Urinary bladder (tissue), 4 donors: ENCODE data around the gene ABLIM2. TPM values are rescaled to one million over a fixed set of nuclear protein-coding genes. Genes with fewer than 3 reads are reported as not detected.

ENCODE experiments used
- DNase-seq: peaks from one replicate; pipeline ENCODE4 v3.0.0-alpha.2; 2015; ENCODE audit errors: extremely low spot score
- H3K27ac ChIP-seq: one replicate; pipeline ENCODE4 v1.5.1; 2013; ENCODE audit warnings: low read depth, mild to moderate bottlenecking, moderate library complexity
- H3K36me3 ChIP-seq: one replicate; pipeline ENCODE4 v1.6.1; 2013; ENCODE audit warnings: mild to moderate bottlenecking, moderate library complexity; ENCODE audit not compliant: insufficient read depth
- H3K4me1 ChIP-seq: one replicate; pipeline ENCODE4 v1.6.1; 2013; ENCODE audit warnings: mild to moderate bottlenecking, moderate library complexity; ENCODE audit not compliant: insufficient read depth
- H3K4me3 ChIP-seq: one replicate; pipeline ENCODE4 v1.5.1; 2013; ENCODE audit warnings: low read depth, low read length
- WGBS: extraction: QIAGEN DNeasy Blood & Tissue Kit; methylation state at CpG from one replicate; pipeline ENCODE4 v1.1.7; 2013; 5-methylcytosine and 5-hydroxymethylcytosine counted together
- polyA plus RNA-seq: library from polyadenylated mRNA; stranded (reverse); fragments of 200-250 nt; gene quantifications from one replicate; pipeline ENCODE4 v1.2.3, GENCODE V29; 2013
- total RNA-seq: library from RNA; depleted of rRNA; stranded (reverse); fragments of >200 nt; gene quantifications from one replicate; pipeline ENCODE4 v1.2.3, GENCODE V29; 2014
- donor health status: healthy with polysubstance abuse.
- donor health status: healthy.

ABLIM2 gene
- total and polyA plus RNA-seq, 2 donors, result 1.1 to 5.9 TPM

GRCh38 chr4:7962609-7963508 is 195.8 kb downstream of the ABLIM2 start:
- WGBS, result 92% methylated on average over 17 of the region's 17 CpGs
- H3K36me3 ChIP-seq, result no peaks in the 10 kb centered on the region
- H3K27ac ChIP-seq, result no peak overlapping the region
- no peak overlapping the region for H3K4me3 ChIP-seq
- no peak for DNase-seq
- H3K4me1 ChIP-seq, result peaks cover 2% of the 10 kb centered on the region

- DNase-seq, result peak; percentile 89
- no peaks in the 10 kb centered on the region for H3K36me3 ChIP-seq
- H3K4me1 ChIP-seq, result peaks cover 2% of the 10 kb centered on the region
- no peak overlapping the region for H3K4me3 ChIP-seq
- H3K27ac ChIP-seq, result no peak overlapping the region
- WGBS, result 31% methylated on average over 19 of the region's 19 CpGs
These were observed 197.6 kb downstream of the ABLIM2 start for GRCh38 chr4:7960790-7961655.

- Histone ChIP-seq H3K36me3 (no peaks in the 10 kb centered on the region), H3K27ac (peak overlapping the region; percentile 4), H3K4me1 (peaks cover 2% of the 10 kb centered on the region), H3K4me3 (no peak overlapping the region)
- no peak for DNase-seq
- WGBS, result 65% methylated on average over 11 of the region's 11 CpGs
These were observed 198.4 kb downstream of the ABLIM2 start for GRCh38 chr4:7960017-7960789.

GRCh38 chr4:7959078-7959477 is 199.5 kb downstream of the ABLIM2 start:
- no peak for DNase-seq
- Histone ChIP-seq H3K4me3 (no peak overlapping the region), H3K36me3 (no peaks in the 10 kb centered on the region), H3K4me1 (peaks cover 2% of the 10 kb centered on the region), H3K27ac (no peak overlapping the region)
- WGBS, result 77% methylated on average over 7 of the region's 7 CpGs

DNA sequence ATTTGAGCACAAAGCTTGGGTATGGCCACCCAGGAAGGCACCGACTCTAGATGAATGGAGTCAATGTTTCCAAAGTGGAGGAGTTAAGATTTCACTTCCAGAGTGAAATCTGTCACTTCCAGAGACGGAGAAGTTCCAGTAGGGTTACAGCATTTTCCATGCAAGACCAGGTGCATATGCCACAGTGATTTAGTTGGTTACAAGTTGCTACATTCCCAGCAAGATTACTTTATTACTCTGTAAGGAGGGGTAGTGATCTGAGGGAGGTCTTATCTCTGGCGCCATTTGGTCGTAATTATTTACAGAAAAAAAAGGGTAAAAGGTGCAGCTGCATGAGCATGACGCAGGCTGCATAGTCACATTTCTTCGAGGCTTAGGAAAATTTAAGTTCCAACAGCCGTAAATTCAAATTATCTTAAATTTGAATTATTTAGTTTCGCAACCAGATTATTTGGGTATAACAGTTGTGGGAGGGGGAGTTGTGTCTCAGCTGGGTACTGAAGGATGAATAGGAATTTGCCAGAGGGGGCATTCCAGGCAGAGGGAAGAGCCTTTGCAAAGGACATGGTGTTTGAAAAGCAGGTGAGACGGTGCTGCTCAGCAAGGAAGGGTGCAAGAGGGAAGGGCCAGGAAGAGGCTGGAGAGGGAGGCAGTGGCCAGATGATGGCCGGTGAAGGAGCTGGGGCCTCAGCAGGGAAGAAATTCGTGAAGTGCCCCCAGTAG is 201.5 kb downstream of the ABLIM2 start:
- no peak overlapping the region for H3K4me3 ChIP-seq
- peaks cover 2% of the 10 kb centered on the region for H3K4me1 ChIP-seq
- no peak for DNase-seq
- H3K27ac ChIP-seq, result no peak overlapping the region
- no peaks in the 10 kb centered on the region for H3K36me3 ChIP-seq
- WGBS, result 69% methylated on average over 11 of the region's 11 CpGs

DNA sequence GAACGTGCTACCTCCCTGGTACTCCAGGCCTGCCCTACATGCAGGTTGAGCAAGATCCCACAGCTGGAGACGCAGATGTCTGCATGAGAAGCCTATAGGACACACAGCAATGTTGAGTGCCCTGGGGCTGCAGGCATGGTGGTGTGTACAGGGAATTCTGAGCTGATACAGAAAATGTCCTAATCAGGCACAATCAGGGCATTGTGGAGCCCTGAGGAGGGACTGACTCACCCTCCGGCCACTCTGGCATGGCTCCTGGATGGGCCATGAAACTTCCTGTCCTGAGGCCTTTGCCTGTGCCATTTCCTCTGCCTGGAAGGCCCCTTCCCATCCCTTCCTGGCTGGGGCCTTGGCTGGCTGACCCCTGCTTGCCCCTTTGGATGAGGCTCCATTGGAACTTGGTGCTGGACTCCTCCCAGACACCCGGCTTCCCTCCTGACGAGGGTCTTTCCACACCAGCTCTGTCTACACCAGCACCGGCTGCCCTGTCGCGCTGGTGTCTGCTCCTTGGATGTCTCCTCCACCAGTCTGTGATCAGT is 202.3 kb downstream of the ABLIM2 start:
- H3K27ac ChIP-seq, result no peak overlapping the region
- no peaks in the 10 kb centered on the region for H3K36me3 ChIP-seq
- no peak for DNase-seq
- peaks cover 2% of the 10 kb centered on the region for H3K4me1 ChIP-seq
- 68% methylated on average over 8 of the region's 8 CpGs for WGBS
- H3K4me3 ChIP-seq, result no peak overlapping the region

- no peak overlapping the region for H3K4me3 ChIP-seq
- no peaks in the 10 kb centered on the region for H3K4me1 ChIP-seq
- H3K36me3 ChIP-seq, result no peaks in the 10 kb centered on the region
- DNase-seq, result no peak
- H3K27ac ChIP-seq, result no peak overlapping the region
- WGBS, result 67% methylated on average over 4 of the region's 4 CpGs
These were observed 203.2 kb downstream of the ABLIM2 start for GRCh38 chr4:7955393-7955792.

GRCh38 chr4:7952615-7953014 is 206.0 kb downstream of the ABLIM2 start:
- no peak overlapping the region for H3K4me3 ChIP-seq
- 91% methylated on average over 9 of the region's 9 CpGs for WGBS
- H3K27ac ChIP-seq, result no peak overlapping the region
- no peaks in the 10 kb centered on the region for H3K36me3 ChIP-seq
- DNase-seq, result no peak
- H3K4me1 ChIP-seq, result no peaks in the 10 kb centered on the region

DNA sequence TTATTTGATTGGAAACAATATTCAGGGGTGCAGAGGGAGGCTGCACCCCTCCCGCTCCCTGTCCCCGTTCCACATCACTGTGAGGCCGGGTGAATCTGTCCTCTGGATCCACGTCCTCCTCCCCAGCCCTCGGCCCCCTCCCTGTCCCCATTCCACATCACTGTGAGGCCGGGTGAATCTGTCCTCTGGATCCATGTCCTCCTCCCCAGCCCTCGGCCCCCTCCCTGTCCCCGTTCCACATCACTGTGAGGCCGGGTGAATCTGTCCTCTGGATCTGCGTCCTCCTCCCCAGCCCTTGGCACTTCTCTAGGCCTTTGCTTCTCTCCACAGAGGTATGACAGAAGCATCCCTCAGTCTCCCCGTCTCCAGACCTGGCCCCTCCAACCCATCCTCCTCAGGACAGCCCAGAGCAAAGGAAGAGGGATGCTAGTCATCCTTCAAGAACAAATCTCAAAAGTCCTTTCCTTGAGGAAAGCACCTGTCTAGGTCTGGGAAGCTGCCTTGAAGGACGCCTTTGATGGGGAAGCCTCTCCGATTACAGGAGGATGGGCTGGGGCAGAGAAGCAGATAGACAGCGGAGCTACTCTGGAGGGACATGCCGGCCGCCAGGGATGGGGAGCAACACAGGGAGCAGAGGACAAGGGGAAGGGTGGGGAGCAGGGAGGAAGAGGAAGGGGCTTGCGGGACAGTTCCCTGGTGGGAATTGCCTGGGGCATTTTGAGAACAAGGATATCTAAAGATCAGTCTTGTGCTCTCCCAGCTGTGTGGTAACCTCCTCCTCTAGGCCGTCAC is 208.1 kb downstream of the ABLIM2 start:
- Histone ChIP-seq H3K27ac (no peak overlapping the region), H3K4me1 (no peaks in the 10 kb centered on the region), H3K4me3 (no peak overlapping the region), H3K36me3 (no peaks in the 10 kb centered on the region)
- DNase-seq, result no peak
- WGBS, result 91% methylated on average over 18 of the region's 18 CpGs

DNA sequence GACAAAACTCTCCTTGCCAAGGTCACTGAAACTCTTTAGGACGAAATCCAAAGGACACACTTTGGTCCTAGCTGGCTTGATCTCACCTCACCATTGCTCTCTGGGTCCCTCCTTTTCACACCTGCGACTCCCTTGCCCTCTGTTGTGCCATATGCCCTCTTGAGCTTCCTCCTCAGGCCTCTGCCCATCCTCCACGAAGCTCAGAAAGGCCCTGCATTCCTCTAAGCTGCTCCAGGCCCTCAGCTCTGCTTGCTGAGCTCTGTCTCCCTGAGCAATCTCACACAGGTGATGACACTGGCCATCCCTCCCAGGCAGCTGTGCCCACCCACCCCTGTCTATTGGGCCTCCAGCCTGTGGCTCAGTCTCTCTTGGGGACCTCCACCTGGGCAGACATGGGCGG is 208.9 kb downstream of the ABLIM2 start:
- no peak overlapping the region for H3K27ac ChIP-seq
- no peaks in the 10 kb centered on the region for H3K36me3 ChIP-seq
- no peak overlapping the region for H3K4me3 ChIP-seq
- H3K4me1 ChIP-seq, result no peaks in the 10 kb centered on the region
- WGBS, result 78% methylated on average over 4 of the region's 4 CpGs
- DNase-seq, result no peak

- no peak for DNase-seq
- Histone ChIP-seq H3K4me1 (no peaks in the 10 kb centered on the region), H3K36me3 (no peaks in the 10 kb centered on the region), H3K4me3 (no peak overlapping the region), H3K27ac (no peak overlapping the region)
- 75% methylated on average over 4 of the region's 4 CpGs for WGBS
These were observed 210.7 kb downstream of the ABLIM2 start for GRCh38 chr4:7947927-7948326.

- Histone ChIP-seq H3K36me3 (no peaks in the 10 kb centered on the region), H3K4me1 (no peaks in the 10 kb centered on the region), H3K27ac (no peak overlapping the region), H3K4me3 (no peak overlapping the region)
- WGBS, result 46% methylated on average over 14 of the region's 14 CpGs
- no peak for DNase-seq
These were observed 212.8 kb downstream of the ABLIM2 start for GRCh38 chr4:7945709-7946380.
